GM10266 (cell line): ENCODE results near the gene HDAC4.

ENCODE experiments used
- DNase-seq: peaks from one replicate; pipeline ENCODE4 v3.0.0; 2012; ENCODE audit errors: extremely low spot score
- CTCF ChIP-seq: IDR thresholded peaks from 2 replicates; pipeline ENCODE4 v1.5.1; 2012; ENCODE audit warnings: mild to moderate bottlenecking, low read depth; ENCODE audit not compliant: control insufficient read depth, insufficient read depth; ENCODE audit errors: missing control alignments

HDAC4 gene

GRCh38 chr2:239027391-239028252 lies 373.2 kb downstream of the HDAC4 start:
- no peak for DNase-seq

GRCh38 chr2:239026711-239027361 lies 374.0 kb downstream of the HDAC4 start:
- no peak for DNase-seq
- TF ChIP-seq CTCF, result no peak

More at GRCh38 chr2:239027391-239028252, 373.2 kb downstream of the HDAC4 start:
- TF ChIP-seq CTCF, result no peak

GRCh38 chr2:239025951-239026461 lies 374.8 kb downstream of the HDAC4 start:
- DNase-seq, result no peak
- TF ChIP-seq CTCF, result no peak

GRCh38 chr2:239025096-239025801 lies 375.6 kb downstream of the HDAC4 start:
- TF ChIP-seq CTCF, result no peak
- DNase-seq, result no peak

GRCh38 chr2:239024226-239024625 lies 376.6 kb downstream of the HDAC4 start:
- no peak for DNase-seq
- no peak for TF ChIP-seq CTCF

- no peak for DNase-seq
- no peak for TF ChIP-seq CTCF
Observed at GRCh38 chr2:239022437-239023260, 378.2 kb downstream of the HDAC4 start.
